Stimulated activated CD8-positive, alpha-beta memory T cell treated with anti-CD3 and anti-CD28 coated beads, Interleukin-4, amount 100 ng/mL, for 24 hours (primary cell): ENCODE measurements around the gene AHRR.
"Not testable (repeated sequence)": the region's sequence is repeated elsewhere in the genome, so short reads cannot be mapped to it uniquely, and the experiment has no call there.

ENCODE experiments used
- DNase-seq: peaks from one replicate; pipeline ENCODE4 v3.0.0-alpha.2; 2020; ENCODE audit warnings: low read depth

AHRR gene

GRCh38 chr5:459562-460272, 138.2 kb downstream of the AHRR start:
- no peak for DNase-seq

GRCh38 chr5:460273-460625, 138.7 kb downstream of the AHRR start:
- DNase-seq, result no peak

GRCh38 chr5:462051-462481, 140.6 kb downstream of the AHRR start:
- no peak for DNase-seq

- DNase-seq, result no peak
Observed at GRCh38 chr5:463301-463700, 141.8 kb downstream of the AHRR start.

GRCh38 chr5:463952-464351, 142.4 kb downstream of the AHRR start:
- DNase-seq, result peak; percentile 68

GRCh38 chr5:464446-464842, 142.9 kb downstream of the AHRR start:
- DNase-seq, result no peak

GRCh38 chr5:464843-465590, 143.5 kb downstream of the AHRR start:
- no peak for DNase-seq

GRCh38 chr5:465591-466403, 144.3 kb downstream of the AHRR start:
- no peak for DNase-seq

GRCh38 chr5:466661-467310, 145.3 kb downstream of the AHRR start:
- DNase-seq, result no peak

GRCh38 chr5:468401-468800, 146.9 kb downstream of the AHRR start:
- no peak for DNase-seq

- no peak for DNase-seq
Observed at GRCh38 chr5:469752-470483, 148.4 kb downstream of the AHRR start.

- DNase-seq, result no peak
Observed at GRCh38 chr5:470961-471749, 149.6 kb downstream of the AHRR start.

- DNase-seq, result no peak
Observed at GRCh38 chr5:471750-472058, 150.2 kb downstream of the AHRR start.

GRCh38 chr5:472076-472655, 150.7 kb downstream of the AHRR start:
- DNase-seq, result no peak

GRCh38 chr5:472656-473550, 151.4 kb downstream of the AHRR start:
- DNase-seq, result peak; percentile 87

- DNase-seq, result no peak
Observed at GRCh38 chr5:473551-474192, 152.2 kb downstream of the AHRR start.

- DNase-seq, result not testable (repeated sequence)
Observed at GRCh38 chr5:474232-474839, 152.8 kb downstream of the AHRR start.

GRCh38 chr5:474840-475661, 153.5 kb downstream of the AHRR start:
- no peak for DNase-seq
